Psoas muscle (tissue), 8 donors: ENCODE measurements around the gene ZNF688. TPM values are rescaled to one million over a fixed set of nuclear protein-coding genes. Genes with fewer than 3 reads are reported as not detected.

Experiments
- ATAC-seq, 4 donors: fragments of 200-7000 bp; cut with Tn5 transposase; one replicate each; pipeline ENCODE4 v1.9.1; 2020; ENCODE audit warnings: moderate library complexity in 3 of 4, mild to moderate bottlenecking in 2 of 4
- DNase-seq, 2 donors: peaks; one replicate each; pipeline ENCODE4 v3.0.0-alpha.2; 2020
- H3K27ac ChIP-seq: fragments of 200-600 bp; one replicate; pipeline ENCODE4 v1.8.0; 2022
- H3K27me3 ChIP-seq, 3 donors: fragments of 200-600 bp in 1 of 3; one replicate each; pipeline versions ENCODE4 v1.6.1 to v1.8.0; 2013 to 2022; ENCODE audit warnings: low read length in 2 of 3, mild to moderate bottlenecking in 2 of 3, moderate library complexity in 1 of 3; ENCODE audit not compliant: insufficient read depth in 3 of 3
- H3K36me3 ChIP-seq, 2 donors: fragments of 200-600 bp in 1 of 2; one replicate each; pipeline versions ENCODE4 v1.6.1 to v1.8.0; 2013 to 2022; ENCODE audit warnings: low read depth in 1 of 2, mild to moderate bottlenecking in 1 of 2, moderate library complexity in 1 of 2; ENCODE audit not compliant: insufficient read depth in 1 of 2
- H3K4me1 ChIP-seq: fragments of 200-600 bp; one replicate; pipeline ENCODE4 v1.8.0; 2022
- H3K4me3 ChIP-seq: fragments of 200-600 bp; one replicate; pipeline ENCODE4 v1.8.0; 2022; ENCODE audit warnings: mild to moderate bottlenecking
- H3K9me3 ChIP-seq: fragments of 200-600 bp; one replicate; pipeline ENCODE4 v1.8.0; 2022
- CTCF ChIP-seq: fragments of 200-600 bp; IDR thresholded peaks from one replicate; pipeline ENCODE4 v1.8.0; 2022; ENCODE audit warnings: antibody characterized with exemption
- WGBS, 3 donors: extraction: QIAGEN DNeasy Blood & Tissue Kit; methylation state at CpG; one replicate each; pipeline versions ENCODE4 v1.1.6 to v1.1.7; 2013; 5-methylcytosine and 5-hydroxymethylcytosine counted together
- intact Hi-C, 2 donors: fragments of 100-400 bp; cut with DNase I; formaldehyde crosslinking; loops; one replicate each; pipeline versions ENCODE4 v1.11.0 to v1.14.2; 2022
- polyA plus RNA-seq, 3 donors: library from polyadenylated mRNA; stranded (reverse); fragments of 200-250 nt; gene quantifications; one replicate each; pipeline ENCODE4 v1.2.3, GENCODE V29; 2013
- total RNA-seq, 4 donors: library from RNA; stranded (reverse); fragmentation: NEBNext Ultra II Directional in 2 of 4; extraction: Animal tissue kit (Norgen Biotek cat#: 25700) in 2 of 4; gene quantifications; one replicate each; pipeline versions ENCODE4 v1.2.1 to v1.2.4, GENCODE V29; 2021 to 2023
- donor health status: healthy with polysubstance abuse.
- donor health status: DM: no; HTN: no; CAD: no; lungs with moderate emphysema.
- donor health status: Bipolar disorder and iron deficiency.
- donor health status: healthy.
- donor health status: DM: yes; HTN: yes; CAD: no.
- donor health status: DM: no; HTN: no; CAD: no.
- donor health status: DM: no; HTN: no; CAD: no.
- donor health status: DM: yes; HTN: yes; CAD: no.

The ZNF688 gene
- total and polyA plus RNA-seq, 7 donors, result 11.1 to 21.2 (median 14.9) TPM

GRCh38 chr16:30535777-30536190, 35.7 kb downstream of the ZNF688 start:
- ATAC-seq, result peak; percentile 75 to 83 (median 78)
- peaks cover 17% of the 10 kb centered on the region for H3K4me1 ChIP-seq
- H3K27ac ChIP-seq, result peak overlapping the region; percentile 97
- 31 to 34% (median 32%) methylated on average over 12 of the region's 12 CpGs for WGBS, 3 donors
- no peaks in the 10 kb centered on the region for H3K27me3 ChIP-seq
- H3K36me3 ChIP-seq, result peaks cover 0 to 28% of the 10 kb centered on the region in 2 donors
- intact Hi-C loops, result loop anchor here (1.0 to 10.0 kb wide), 5 partner anchors 23 to 106 kb away; partner anchors contain the start of genes ZNF764 (in 2 of the 2) and ZNF785 (in 1 of the 2)
- peak; percentile 63 for TF ChIP-seq CTCF
- peak overlapping the region; percentile 94 for H3K4me3 ChIP-seq
- no peaks in the 10 kb centered on the region for H3K9me3 ChIP-seq
- peak; percentile 70 to 86 for DNase-seq

GRCh38 chr16:30535106-30535776, 36.3 kb downstream of the ZNF688 start:
- peak overlapping the region; percentile 94 for H3K4me3 ChIP-seq
- DNase-seq, result no peak
- H3K36me3 ChIP-seq, result peaks cover 4 to 34% of the 10 kb centered on the region in 2 donors
- peaks cover 17% of the 10 kb centered on the region for H3K4me1 ChIP-seq
- intact Hi-C loops, result loop anchor here (1.0 to 10.0 kb wide), 5 partner anchors 23 to 106 kb away; partner anchors contain the start of genes ZNF764 (in 2 of the 2) and ZNF785 (in 1 of the 2)
- TF ChIP-seq CTCF, result no peak
- H3K9me3 ChIP-seq, result no peaks in the 10 kb centered on the region
- no peaks in the 10 kb centered on the region for H3K27me3 ChIP-seq
- ATAC-seq, result peak; percentile 27 to 42 (median 36)
- peak overlapping the region; percentile 97 for H3K27ac ChIP-seq
- 3 to 4% (median 4%) methylated on average over 18 of the region's 18 CpGs for WGBS, 3 donors

GRCh38 chr16:30534368-30535105, 37.0 kb downstream of the ZNF688 start, which contains the start of gene ZNF747:
TSS of gene ZNF747 (minus strand) at chr16:30534858. CDS start at chr16:30534679, 179 bp downstream.
- intact Hi-C loops, result loop anchor here (1.0 to 10.0 kb wide), 5 partner anchors 24 to 105 kb away; partner anchors contain the start of genes ZNF764 (in 2 of the 2) and ZNF785 (in 1 of the 2)
- peak within 1 kb of the TSS; percentile 97 for H3K27ac ChIP-seq
- ATAC-seq, result peak; percentile 91 to 94 (median 92)
- peak; percentile 95 to 97 for DNase-seq
- H3K27me3 ChIP-seq, result no peaks in the 10 kb centered on the region
- peak within 1 kb of the TSS; percentile 94 for H3K4me3 ChIP-seq
- H3K36me3 ChIP-seq, result peaks cover 4 to 36% of the 10 kb centered on the region in 2 donors
- H3K4me1 ChIP-seq, result peaks cover 17% of the 10 kb centered on the region
- no peaks in the 10 kb centered on the region for H3K9me3 ChIP-seq
- 0 to 1% (median 1%) methylated on average over 58 to 70 of the region's 70 CpGs for WGBS, 3 donors
- peak; percentile 0 for TF ChIP-seq CTCF

- H3K9me3 ChIP-seq, result no peaks in the 10 kb centered on the region
- peak overlapping the region; percentile 97 for H3K27ac ChIP-seq
- peaks cover 4 to 36% of the 10 kb centered on the region in 2 donors for H3K36me3 ChIP-seq
- WGBS, 3 donors, result 16 to 22% (median 18%) methylated on average over 22 to 29 of the region's 29 CpGs
- ATAC-seq, result peak in 2 of 4 donors; percentile 1 to 2
- no peak for DNase-seq
- intact Hi-C loops, result loop anchor here (2.0 to 10.0 kb wide), 3 partner anchors 25 to 101 kb away; partner anchors contain the start of genes ZNF764 (in 1 of the 2) and ZNF785 (in 1 of the 2)
- TF ChIP-seq CTCF, result peak; percentile 0
- no peaks in the 10 kb centered on the region for H3K27me3 ChIP-seq
- H3K4me1 ChIP-seq, result peaks cover 17% of the 10 kb centered on the region
- peak overlapping the region; percentile 94 for H3K4me3 ChIP-seq
These were observed 37.7 kb downstream of the ZNF688 start for GRCh38 chr16:30533748-30534367.
